H1 (cell line): ENCODE data around the gene GDPGP1. TPM values are rescaled to one million over a fixed set of nuclear protein-coding genes. Genes with fewer than 3 reads are reported as not detected.

Source experiments
- CBX5 ChIP-seq: fragments of 300-800, 300-1000 bp; sonication (generic); IDR thresholded peaks from 2 replicates; pipeline ENCODE4 v1.7.1; 2016; ENCODE audit warnings: antibody characterized with exemption, low read length, low read depth
- FOSL1 ChIP-seq: IDR thresholded peaks from 2 replicates; pipeline ENCODE4 v1.6.1; 2011; ENCODE audit warnings: mild to moderate bottlenecking, low read depth, low read length, moderate library complexity; ENCODE audit not compliant: insufficient read depth
- GABPA ChIP-seq: IDR thresholded peaks from 2 replicates; pipeline ENCODE4 v1.6.1; 2011; ENCODE audit warnings: mild to moderate bottlenecking, low read length, moderate library complexity, borderline replicate concordance; ENCODE audit not compliant: insufficient read depth
- POLR2AphosphoS5 ChIP-seq: IDR thresholded peaks from 2 replicates; pipeline ENCODE4 v1.6.1; 2011; ENCODE audit warnings: low read depth, low read length
- SAP30 ChIP-seq: fragments of 300-600 bp; sonication (generic); IDR thresholded peaks from 2 replicates; pipeline ENCODE4 v1.7.1; 2012; ENCODE audit warnings: low read length, moderate library complexity, mild to moderate bottlenecking, inconsistent platforms; ENCODE audit not compliant: insufficient read depth, insufficient replicate concordance
- SIN3A ChIP-seq, 2 experiments: IDR thresholded peaks in 1 of 2; conservative IDR thresholded peaks in 1 of 2; 2 replicates each; pipeline ENCODE4 v1.6.1; 2011 to 2012; ENCODE audit warnings: low read length in 2 of 2, improper control_type of control experiment in 1 of 2, low read depth in 1 of 2, mild to moderate bottlenecking in 1 of 2
- polyA plus RNA-seq, 7 experiments: library from polyadenylated mRNA; depleted of rRNA in 3 of 7; stranded (reverse) in 5 of 7; unstranded in 2 of 7; fragments of >200 nt in 5 of 7; fragments of 200-250 nt in 2 of 7; gene quantifications; 1 replicate in 5 of 7; 2 replicates in 1 of 7; 4 replicates in 1 of 7; pipeline versions ENCODE4 v1.2.1 to v1.2.3, GENCODE V29; 2011 to 2013; ENCODE audit warnings: missing spikeins in 2 of 7, mixed read lengths in 2 of 7
- total RNA-seq: library from RNA; stranded (reverse); fragmentation: NEBNext Ultra II Directional; extraction: Animal tissue kit (Norgen Biotek cat#: 25700); gene quantifications from 2 replicates; pipeline ENCODE4 v1.2.1, GENCODE V29; 2021

The GDPGP1 gene
- total and polyA plus RNA-seq, 2 of the 8 experiments (the other 6 are each of a cell fraction or from before 2014, with no cell fraction given), result 1.8 to 5.6 TPM

DNA sequence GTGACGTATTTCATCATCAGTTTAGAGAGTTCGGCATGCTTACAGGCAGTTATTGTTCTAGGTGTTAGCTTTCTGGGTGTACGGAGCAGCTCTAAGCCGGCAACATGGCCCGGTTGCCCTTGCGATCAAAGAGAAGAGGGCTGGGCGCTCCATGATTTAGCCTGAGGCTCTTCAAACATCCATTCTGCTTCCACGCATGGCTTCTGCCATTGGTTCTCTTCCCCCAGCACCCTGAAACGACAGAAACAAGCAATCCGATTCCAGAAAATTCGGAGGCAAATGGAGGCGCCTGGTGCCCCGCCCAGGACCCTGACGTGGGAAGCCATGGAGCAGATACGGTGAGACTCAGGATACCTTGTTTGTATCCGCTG lies 32.0 kb downstream of the GDPGP1 start (continued):
- no peak for TF ChIP-seq CBX5
- peak in 1 of 2 experiments; percentile 77; a peak in 2 of 4 replicates for TF ChIP-seq SIN3A (conservative IDR thresholded peaks at IDR 0.05 in 1 of 2, IDR thresholded peaks at IDR 0.05 in 1 of 2; ENCODE audit: low read depth in 1 of 2, low read length in 2 of 2)
- no peak for TF ChIP-seq GABPA
- TF ChIP-seq SAP30, result peak; percentile 33
- TF ChIP-seq FOSL1, result no peak
- TF ChIP-seq POLR2AphosphoS5, result peak; percentile 9; the same call in 1 of the 2 replicates
